Neuronal stem cell (in vitro differentiated cells): ENCODE measurements around the gene P2RY4.
"Not testable (repeated sequence)": the region's sequence is repeated elsewhere in the genome, so short reads cannot be mapped to it uniquely, and the experiment has no call there.

Experiments used
- DNase-seq: peaks from one replicate; pipeline ENCODE4 v3.0.0-alpha.2; 2013; ENCODE audit warnings: low spot score
- H2AFZ ChIP-seq: one replicate; pipeline ENCODE4 v1.6.1; 2013; ENCODE audit warnings: mild to moderate bottlenecking, low read length, inconsistent platforms
- H2AK5ac ChIP-seq: 2 replicates; pipeline ENCODE4 v1.6.1; 2013; ENCODE audit warnings: low read depth, mild to moderate bottlenecking, inconsistent platforms, low read length, moderate library complexity, mixed read lengths
- H2BK120ac ChIP-seq: 2 replicates; pipeline ENCODE4 v1.6.1; 2013; ENCODE audit warnings: low read depth, mild to moderate bottlenecking, inconsistent platforms, low read length, moderate library complexity, mixed read lengths
- H2BK12ac ChIP-seq: one replicate; pipeline ENCODE4 v1.6.1; 2013; ENCODE audit warnings: low read length, inconsistent platforms
- H2BK15ac ChIP-seq: 2 replicates; pipeline ENCODE4 v1.6.1; 2013; ENCODE audit warnings: mild to moderate bottlenecking, low read length, inconsistent platforms, mixed read lengths
- H2BK5ac ChIP-seq: one replicate; pipeline ENCODE4 v1.6.1; 2013; ENCODE audit warnings: inconsistent platforms, mild to moderate bottlenecking, low read length, moderate library complexity
- H3K14ac ChIP-seq: one replicate; pipeline ENCODE4 v1.6.1; 2013; ENCODE audit warnings: low read length, inconsistent platforms
- H3K18ac ChIP-seq: 2 replicates; pipeline ENCODE4 v1.6.1; 2013; ENCODE audit warnings: low read length, inconsistent platforms
- H3K23ac ChIP-seq: 2 replicates; pipeline ENCODE4 v1.6.1; 2013; ENCODE audit warnings: low read depth, mild to moderate bottlenecking, mixed read lengths, low read length, inconsistent platforms; ENCODE audit not compliant: poor library complexity
- H3K27ac ChIP-seq: replicated peaks from 3 replicates; pipeline ENCODE4 v1.5.1; 2013; ENCODE audit warnings: low read length, inconsistent platforms
- H3K27me3 ChIP-seq, 3 experiments: 2 replicates each; pipeline ENCODE4 v1.6.1; 2013; ENCODE audit warnings: low read length in 3 of 3, mild to moderate bottlenecking in 2 of 3, inconsistent platforms in 1 of 3, low read depth in 1 of 3, mixed read lengths in 1 of 3, moderate library complexity in 1 of 3; ENCODE audit not compliant: control insufficient read depth in 3 of 3, insufficient read depth in 3 of 3
- H3K36me3 ChIP-seq, 2 donors: replicated peaks in 1 of 2; 2 replicates each; pipeline ENCODE4 v1.6.1; 2013; ENCODE audit warnings: low read length in 2 of 2; ENCODE audit not compliant: control insufficient read depth in 2 of 2, insufficient read depth in 2 of 2
- H3K4ac ChIP-seq: 2 replicates; pipeline ENCODE4 v1.6.1; 2013; ENCODE audit warnings: inconsistent platforms, mild to moderate bottlenecking, low read length, moderate library complexity
- H3K4me1 ChIP-seq, 2 donors: 1 replicate in 1 of 2; 2 replicates in 1 of 2; pipeline ENCODE4 v1.6.1; 2013; ENCODE audit warnings: low read length in 2 of 2, low read depth in 1 of 2; ENCODE audit not compliant: control insufficient read depth in 2 of 2, insufficient read depth in 1 of 2
- H3K4me2 ChIP-seq: one replicate; pipeline ENCODE4 v1.6.1; 2013; ENCODE audit warnings: mild to moderate bottlenecking, low read length, inconsistent platforms; ENCODE audit not compliant: insufficient read depth, poor library complexity, severe bottlenecking
- H3K4me3 ChIP-seq, 2 donors: 2 replicates each; pipeline ENCODE4 v1.5.1; 2013; ENCODE audit warnings: low read length in 2 of 2, mild to moderate bottlenecking in 2 of 2, inconsistent platforms in 1 of 2, moderate library complexity in 1 of 2
- H3K79me1 ChIP-seq: one replicate; pipeline ENCODE4 v1.6.1; 2013; ENCODE audit warnings: low read depth, mild to moderate bottlenecking, inconsistent platforms, low read length, moderate library complexity
- H3K9ac ChIP-seq: one replicate; pipeline ENCODE4 v1.6.1; 2013; ENCODE audit warnings: mild to moderate bottlenecking, low read depth, low read length, inconsistent platforms; ENCODE audit not compliant: poor library complexity
- H3K9me3 ChIP-seq, 2 donors: replicated peaks in 1 of 2; 2 replicates each; pipeline versions ENCODE3 to v1.6.1; 2013; ENCODE audit warnings: low read length in 2 of 2, mild to moderate bottlenecking in 2 of 2, inconsistent platforms in 1 of 2, low read depth in 1 of 2, mixed read lengths in 1 of 2, moderate library complexity in 1 of 2; ENCODE audit not compliant: control insufficient read depth in 2 of 2, insufficient read depth in 1 of 2
- H4K8ac ChIP-seq: one replicate; pipeline ENCODE4 v1.6.1; 2013; ENCODE audit warnings: low read depth, mild to moderate bottlenecking, inconsistent platforms, low read length, moderate library complexity
- H4K91ac ChIP-seq: one replicate; pipeline ENCODE4 v1.6.1; 2013; ENCODE audit warnings: low read length, low read depth, mild to moderate bottlenecking, inconsistent platforms; ENCODE audit not compliant: poor library complexity
- WGBS, 2 donors: extraction: QIAGEN DNeasy Blood & Tissue Kit; methylation state at CpG; one replicate each; pipeline ENCODE4 v1.1.7; 2013; ENCODE audit warnings: missing lambda C conversion rate in 2 of 2, mixed read lengths in 1 of 2; ENCODE audit not compliant: insufficient read length in 2 of 2, insufficient replicate concordance in 1 of 2; ENCODE audit errors: extremely low coverage in 2 of 2; 5-methylcytosine and 5-hydroxymethylcytosine counted together

The P2RY4 gene

DNA sequence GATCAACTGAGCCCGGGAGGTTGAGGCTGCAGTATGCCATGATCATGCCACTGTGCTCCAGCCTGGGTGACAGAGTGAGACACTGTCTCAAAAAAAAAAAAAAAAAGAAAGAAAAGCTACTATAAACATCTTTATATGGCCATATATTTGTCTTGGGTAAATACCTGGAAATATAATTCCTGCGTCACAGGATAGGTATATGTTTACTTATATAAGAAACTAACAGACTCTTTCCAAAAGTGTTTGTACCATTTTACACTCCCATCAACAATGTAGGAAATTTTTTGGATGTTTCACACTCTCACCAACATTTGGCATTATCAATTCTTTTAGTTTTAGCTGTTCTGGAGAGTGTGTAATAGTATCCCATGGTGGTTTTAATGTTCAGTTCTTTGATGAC, 12.8 kb downstream of the P2RY4 start:
- Histone ChIP-seq H3K23ac (no peak overlapping the region), H2AFZ (no peak overlapping the region), H3K9me3 (no peaks in the 10 kb centered on the region), H3K4ac (no peak overlapping the region), H3K27me3 (peaks cover 0 to 5% (median 0%) of the 10 kb centered on the region in 3 experiments), H3K4me1 (no peaks in the 10 kb centered on the region), H2BK15ac (no peak overlapping the region), H2BK12ac (no peak overlapping the region), H4K91ac (no peak overlapping the region), H3K9ac (no peak overlapping the region), H4K8ac (no peak overlapping the region), H2BK5ac (no peak overlapping the region), H3K36me3 (no peaks in the 10 kb centered on the region), H3K79me1 (no peaks in the 10 kb centered on the region), H3K4me2 (no peak overlapping the region), H2AK5ac (no peak overlapping the region), H3K18ac (no peak overlapping the region), H2BK120ac (no peak overlapping the region), H3K4me3 (no peak overlapping the region), H3K14ac (no peak overlapping the region), H3K27ac (no peak overlapping the region)
- DNase-seq, result no peak
- WGBS, 2 donors, result no CpG with 5 or more reads among the region's 2 CpGs

DNA sequence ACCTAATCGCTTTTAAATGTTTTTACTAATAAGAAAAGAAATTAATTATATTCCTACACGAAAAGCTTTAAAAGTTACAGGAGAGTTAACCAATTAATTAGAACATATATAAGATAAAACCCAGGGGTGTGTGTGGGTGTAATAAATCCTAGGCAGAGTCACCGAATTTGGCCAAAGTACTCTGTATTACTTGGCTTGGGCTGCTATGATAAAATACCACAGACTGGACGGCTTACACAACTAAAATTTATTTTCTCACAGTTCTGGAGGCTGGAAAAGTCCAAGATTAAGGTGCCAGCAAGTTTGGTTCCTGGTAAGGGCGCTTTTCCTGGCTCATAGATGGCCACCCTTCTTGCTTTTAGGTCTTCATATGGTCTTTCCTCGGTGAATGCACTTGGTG, 15.1 kb downstream of the P2RY4 start:
- Histone ChIP-seq H2BK15ac (no peak overlapping the region), H3K9me3 (no peaks in the 10 kb centered on the region), H2AFZ (no peak overlapping the region), H3K4ac (no peak overlapping the region), H2BK120ac (no peak overlapping the region), H3K4me1 (no peaks in the 10 kb centered on the region), H3K27ac (no peak overlapping the region), H4K8ac (no peak overlapping the region), H2BK12ac (no peak overlapping the region), H3K18ac (no peak overlapping the region), H3K4me3 (no peak overlapping the region), H4K91ac (no peak overlapping the region), H3K23ac (no peak overlapping the region), H2AK5ac (no peak overlapping the region), H2BK5ac (no peak overlapping the region), H3K79me1 (no peaks in the 10 kb centered on the region), H3K36me3 (no peaks in the 10 kb centered on the region), H3K4me2 (no peak overlapping the region), H3K14ac (no peak overlapping the region), H3K9ac (no peak overlapping the region), H3K27me3 (peaks cover 0 to 5% (median 0%) of the 10 kb centered on the region in 3 experiments)
- no peak for DNase-seq
- no CpG with 5 or more reads among the region's 6 CpGs for WGBS, 2 donors

DNA sequence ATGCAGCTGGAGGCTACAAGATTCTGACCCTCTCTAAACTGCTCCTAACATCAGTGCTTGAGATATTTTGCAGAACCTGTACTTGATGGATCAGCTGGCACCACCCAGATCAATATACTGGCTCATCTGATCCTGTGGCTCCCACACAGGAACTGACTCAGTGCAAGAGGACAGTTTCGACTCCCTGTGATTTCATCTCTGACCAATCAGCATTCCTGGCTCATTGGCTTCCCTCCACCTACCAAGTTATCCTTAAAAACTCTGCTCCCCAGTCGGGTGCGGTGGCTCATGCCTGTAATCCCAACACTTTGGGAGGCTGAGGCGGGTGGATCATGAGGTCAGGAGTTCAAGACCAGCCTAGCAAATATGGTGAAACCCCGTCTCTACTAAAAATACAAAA, 16.4 kb downstream of the P2RY4 start:
- H2BK120ac ChIP-seq, H3K9me3 ChIP-seq, H3K36me3 ChIP-seq, H3K4ac ChIP-seq, H2AFZ ChIP-seq, H3K27ac ChIP-seq, H2BK5ac ChIP-seq, H3K18ac ChIP-seq, H3K23ac ChIP-seq, H3K4me1 ChIP-seq, H3K79me1 ChIP-seq, H3K14ac ChIP-seq, DNase-seq, H2AK5ac ChIP-seq, H2BK12ac ChIP-seq, H3K27me3 ChIP-seq, H4K91ac ChIP-seq, H4K8ac ChIP-seq, H3K9ac ChIP-seq, H3K4me2 ChIP-seq, H2BK15ac ChIP-seq, H3K4me3 ChIP-seq: not testable (repeated sequence)
- no CpG with 5 or more reads among the region's 5 CpGs for WGBS, 2 donors

DNA sequence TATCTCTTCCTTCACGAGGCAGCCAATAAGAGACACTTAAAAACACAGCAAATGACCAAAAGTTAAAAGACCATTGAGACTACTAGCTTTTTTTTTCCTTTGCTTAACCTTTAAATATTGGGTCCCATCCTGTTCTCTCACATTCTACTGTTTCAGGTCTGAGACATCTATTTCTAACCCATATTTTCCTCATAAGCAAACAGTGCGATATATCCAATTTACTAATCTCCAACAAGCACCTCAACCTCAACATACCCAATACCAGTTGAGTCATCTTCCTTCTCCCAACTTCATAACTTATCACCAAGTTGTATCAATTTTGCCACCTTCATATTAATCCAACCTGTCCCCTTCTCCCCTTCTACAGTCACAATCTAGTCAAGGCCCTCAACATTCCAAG, 18.5 kb downstream of the P2RY4 start:
- no peak overlapping the region for H3K4me2 ChIP-seq
- no peak overlapping the region for H3K14ac ChIP-seq
- no peak overlapping the region for H3K4me3 ChIP-seq
- no peak overlapping the region for H4K8ac ChIP-seq
- no peaks in the 10 kb centered on the region for H3K9me3 ChIP-seq
- peaks cover 0 to 13% (median 0%) of the 10 kb centered on the region in 3 experiments for H3K27me3 ChIP-seq
- no peak overlapping the region for H3K23ac ChIP-seq
- DNase-seq, result no peak
- no peak overlapping the region for H2AFZ ChIP-seq
- H3K4ac ChIP-seq, result no peak overlapping the region
- H2BK15ac ChIP-seq, result no peak overlapping the region
- H3K36me3 ChIP-seq, result no peaks in the 10 kb centered on the region
- H2BK5ac ChIP-seq, result no peak overlapping the region
- H3K9ac ChIP-seq, result no peak overlapping the region
- H2AK5ac ChIP-seq, result no peak overlapping the region
- no CpG with 5 or more reads among the region's 2 CpGs for WGBS, 2 donors
- no peak overlapping the region for H2BK120ac ChIP-seq
- H4K91ac ChIP-seq, result no peak overlapping the region
- no peaks in the 10 kb centered on the region for H3K79me1 ChIP-seq
- H3K4me1 ChIP-seq, result no peaks in the 10 kb centered on the region
- H3K18ac ChIP-seq, result no peak overlapping the region
- no peak overlapping the region for H3K27ac ChIP-seq
- no peak overlapping the region for H2BK12ac ChIP-seq
